Activated CD8-positive, alpha-beta memory T cell treated with anti-CD3 and anti-CD28 coated beads, Interleukin-2, amount 50 U/mL, for 4 hours (primary cell): Measurements from ENCODE around the gene SLMAP.
A peak's percentile ranks its signal among the peaks of the same experiment; 100 is the strongest.
"Not testable (repeated sequence)": the region's sequence is repeated elsewhere in the genome, so short reads cannot be mapped to it uniquely, and the experiment has no call there.

Source experiments
- DNase-seq: peaks from one replicate; pipeline ENCODE4 v3.0.0-alpha.2; 2020

SLMAP gene

GRCh38 chr3:57794951-57795350 is 38.8 kb downstream of the SLMAP start:
- DNase-seq: no peak

DNA sequence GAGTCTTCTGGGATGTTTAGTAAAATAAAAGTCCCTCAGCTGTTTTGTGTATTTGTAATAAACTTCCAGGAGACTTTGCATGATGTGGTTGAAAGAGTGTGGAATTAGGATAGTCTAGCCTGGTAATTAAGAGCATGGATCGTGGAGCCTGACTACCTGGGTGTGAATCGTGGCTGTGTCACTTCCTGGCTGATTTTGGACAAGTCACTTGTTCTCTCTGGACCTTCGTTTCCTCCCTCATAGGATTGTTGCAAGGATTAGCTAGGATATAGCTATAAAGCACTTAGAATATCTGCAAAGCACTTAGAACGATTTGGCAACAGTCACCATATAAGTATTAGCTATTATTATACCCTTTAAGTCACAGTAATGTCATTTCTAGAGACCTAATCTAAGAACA is 40.2 kb downstream of the SLMAP start:
- DNase-seq: no peak

DNA sequence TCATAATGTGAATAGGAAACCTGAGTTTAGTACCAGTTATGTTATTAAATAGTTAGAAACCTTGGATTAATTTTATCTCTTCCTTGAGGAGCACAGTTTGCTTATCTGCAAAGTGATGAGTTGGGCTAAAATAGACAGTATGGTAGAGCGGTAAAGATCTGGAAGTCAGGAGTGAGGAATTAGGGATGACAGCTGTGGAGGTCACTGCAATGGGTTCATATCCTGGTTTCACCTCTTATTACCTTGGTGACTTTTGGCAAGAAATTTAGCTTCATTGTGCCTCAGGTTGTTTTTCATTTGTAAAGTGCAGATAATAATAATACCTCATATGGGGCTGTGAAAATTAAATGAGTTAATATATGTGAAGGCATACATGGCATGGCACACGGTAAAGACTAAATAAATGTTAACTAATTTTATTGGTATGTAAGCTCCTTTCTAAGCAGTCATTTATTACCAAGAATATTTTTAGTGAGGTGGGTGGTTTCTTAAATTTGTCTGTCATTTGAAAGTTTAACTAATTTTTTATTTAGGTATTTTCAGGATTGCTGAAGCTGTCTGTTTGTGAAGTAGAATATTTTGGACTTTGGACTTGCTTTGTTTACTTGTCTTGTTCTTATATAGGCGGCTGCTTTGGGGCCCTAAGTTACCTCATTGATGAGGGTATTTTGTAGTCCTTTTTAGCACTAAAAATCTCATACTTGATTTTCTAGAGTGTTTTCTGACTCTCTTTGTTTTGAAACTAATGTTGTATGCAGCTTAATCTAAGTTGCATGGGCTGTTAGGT is 41.8 kb downstream of the SLMAP start:
- DNase-seq: no peak

- no peak for DNase-seq
Observed at GRCh38 chr3:57803647-57804081, 47.6 kb downstream of the SLMAP start.

DNA sequence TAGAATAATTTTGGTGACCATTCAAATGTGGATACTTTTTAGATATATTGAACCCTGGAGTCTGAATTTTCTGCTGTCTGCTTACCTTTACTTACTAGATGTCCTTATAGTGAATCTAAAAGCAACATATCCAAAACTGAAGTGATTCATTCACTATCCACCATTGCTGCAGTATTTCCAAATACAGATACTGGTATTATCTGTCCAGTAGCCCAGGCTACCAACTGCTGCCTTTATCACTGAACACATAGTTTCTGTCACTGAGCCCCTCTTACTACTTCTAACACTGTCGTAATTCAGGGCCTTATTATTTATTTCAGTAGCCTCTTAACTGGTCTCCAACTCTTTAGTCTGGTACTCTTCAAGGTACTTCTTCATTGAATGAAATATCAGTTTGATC is 49.2 kb downstream of the SLMAP start:
- no peak for DNase-seq

DNA sequence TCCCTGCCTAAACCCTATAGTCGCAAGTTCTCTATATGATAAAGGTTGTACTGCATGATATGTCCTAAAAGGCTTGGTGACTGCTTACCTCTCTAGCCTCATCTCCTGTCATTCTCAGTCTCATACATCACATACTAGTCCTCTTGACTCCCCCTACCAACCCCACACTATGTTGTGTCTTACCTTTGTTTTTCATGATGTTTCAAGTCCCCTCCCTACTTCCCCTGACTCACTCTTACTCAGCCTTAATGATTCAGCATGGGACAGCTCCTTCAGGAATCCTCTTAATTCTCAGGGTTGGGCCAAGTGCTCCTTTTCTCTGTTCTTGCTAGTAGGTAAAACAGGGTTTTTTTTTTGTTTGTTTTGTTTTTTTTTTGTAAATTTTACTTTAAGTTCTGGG is 49.6 kb downstream of the SLMAP start:
- no peak for DNase-seq

DNA sequence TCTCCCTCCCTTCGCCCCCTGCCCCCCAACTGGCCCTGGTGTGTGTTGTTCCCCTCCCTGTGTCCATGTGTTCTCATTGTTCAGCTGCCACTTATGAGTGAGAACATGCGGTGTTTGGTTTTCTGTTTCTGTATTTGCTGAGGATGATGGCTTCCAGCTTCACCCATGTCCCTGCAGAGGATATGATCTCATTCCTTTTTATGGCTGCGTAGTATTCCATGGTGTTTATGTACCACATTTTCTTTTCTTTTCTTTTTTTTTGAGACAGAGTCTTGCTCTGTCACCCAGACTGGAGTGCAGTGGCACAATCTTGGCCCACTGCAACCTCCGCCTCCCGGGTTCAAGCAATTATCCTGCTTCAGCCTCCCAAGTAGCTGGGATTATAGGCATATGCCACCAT is 50.1 kb downstream of the SLMAP start:
- not testable (repeated sequence) for DNase-seq

GRCh38 chr3:57808961-57809608 is 53.0 kb downstream of the SLMAP start:
- no peak for DNase-seq

DNA sequence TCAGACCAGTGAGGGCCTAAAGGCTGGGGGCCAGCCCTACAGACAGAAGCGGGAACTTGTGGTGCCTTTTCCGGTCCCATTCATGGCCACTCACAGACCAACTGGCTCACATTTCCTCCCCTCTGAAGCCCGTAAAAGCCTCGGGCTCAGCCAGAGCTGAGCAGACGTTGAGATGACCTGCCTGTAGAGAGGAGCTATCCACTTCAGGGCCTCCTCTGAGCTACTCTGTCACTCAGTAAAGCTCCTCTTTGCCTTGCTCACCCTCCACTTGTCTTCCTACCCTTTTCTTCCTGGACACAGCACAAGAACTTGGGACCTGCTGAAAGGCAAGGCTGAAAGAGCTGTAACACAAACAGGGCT is 53.5 kb downstream of the SLMAP start:
- DNase-seq: no peak

DNA sequence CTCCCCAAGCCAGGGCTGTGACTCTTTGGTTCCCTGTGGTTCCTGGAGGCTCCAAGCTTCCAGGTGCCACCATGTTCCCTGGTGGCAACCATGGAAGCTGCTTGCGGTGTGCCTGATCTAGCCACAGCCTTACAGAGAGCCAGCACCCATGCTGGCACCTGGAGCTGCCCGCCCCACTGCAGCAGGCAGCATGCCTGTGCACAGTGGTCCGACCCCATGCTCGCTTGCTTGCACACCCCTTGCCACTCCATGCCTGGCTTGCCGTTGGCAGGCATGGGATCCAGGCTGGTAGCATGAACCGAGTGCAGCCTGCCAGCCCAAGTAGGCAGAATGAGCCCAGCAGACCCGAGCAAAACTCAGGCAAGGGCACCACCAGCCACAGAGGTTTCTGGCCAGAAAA is 53.9 kb downstream of the SLMAP start:
- DNase-seq: no peak

GRCh38 chr3:57810471-57811137 is 54.5 kb downstream of the SLMAP start:
- DNase-seq: no peak

GRCh38 chr3:57815036-57815435 is 58.9 kb downstream of the SLMAP start:
- peak; percentile 37 for DNase-seq

GRCh38 chr3:57816471-57817095 is 60.5 kb downstream of the SLMAP start:
- DNase-seq: no peak

GRCh38 chr3:57818772-57819171 is 62.7 kb downstream of the SLMAP start:
- no peak for DNase-seq

- no peak for DNase-seq
Observed at GRCh38 chr3:57820479-57820878, 64.4 kb downstream of the SLMAP start.

- DNase-seq: no peak
Observed at GRCh38 chr3:57821765-57822164, 65.7 kb downstream of the SLMAP start.

GRCh38 chr3:57822686-57823085 is 66.6 kb downstream of the SLMAP start:
- DNase-seq: no peak

DNA sequence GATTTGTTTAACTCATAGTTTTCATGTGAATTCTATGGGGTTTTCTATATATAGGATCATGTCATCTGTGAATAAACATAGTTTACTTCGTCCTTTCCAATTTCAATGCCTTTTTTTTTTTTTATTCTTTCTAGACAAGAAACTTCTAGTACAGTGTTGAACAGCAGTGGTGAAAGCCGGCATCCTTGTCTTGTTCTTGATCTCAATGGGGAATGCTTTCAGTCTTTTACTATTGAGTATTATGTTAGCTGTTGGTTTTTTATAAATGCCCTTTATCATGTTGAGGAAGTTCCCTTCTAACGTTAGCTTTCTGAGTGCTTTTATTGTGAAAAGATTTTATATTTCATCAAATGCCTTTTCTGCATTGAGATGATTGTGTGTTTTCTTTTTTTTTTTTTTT is 69.0 kb downstream of the SLMAP start:
- DNase-seq: no peak

GRCh38 chr3:57826245-57826951 is 70.3 kb downstream of the SLMAP start:
- DNase-seq: no peak

DNA sequence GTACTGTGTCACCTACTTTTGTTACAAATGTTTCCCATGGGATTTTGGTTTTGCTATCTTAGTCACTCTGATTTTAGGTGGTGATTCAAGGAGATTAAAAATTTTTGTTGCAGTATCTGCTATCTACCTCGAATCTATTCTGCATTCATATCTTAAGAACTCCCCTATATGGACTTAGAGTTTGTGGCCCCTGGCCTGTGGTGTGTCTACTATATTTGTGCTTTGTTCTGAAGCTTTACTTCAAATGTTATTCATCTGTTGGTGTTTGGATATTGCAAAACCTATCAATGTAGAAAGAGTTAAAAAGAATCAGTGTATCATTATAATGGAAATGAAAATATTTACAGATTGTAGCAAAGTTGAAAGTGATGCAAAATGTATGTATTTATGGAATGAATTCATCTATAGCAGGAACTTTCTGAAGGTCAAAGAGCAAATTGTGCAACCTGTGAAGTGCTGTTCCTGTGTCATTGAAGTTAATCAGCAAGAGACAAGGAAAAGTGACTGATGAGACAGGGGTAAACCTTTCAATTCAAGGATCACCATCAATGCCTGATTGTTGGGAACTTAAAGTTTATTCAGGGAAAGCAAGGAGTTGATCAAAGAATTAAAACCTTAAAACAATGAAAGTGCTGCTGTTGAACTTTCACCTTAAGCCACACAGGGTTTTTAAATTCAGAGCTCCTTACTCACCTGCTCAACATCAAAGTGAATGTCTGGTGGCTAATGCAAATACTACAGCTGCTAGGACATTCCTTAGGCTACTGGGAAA is 71.0 kb downstream of the SLMAP start:
- DNase-seq: no peak

GRCh38 chr3:57827757-57828156 is 71.6 kb downstream of the SLMAP start:
- no peak for DNase-seq

- no peak for DNase-seq
Observed at GRCh38 chr3:57832486-57832885, 76.4 kb downstream of the SLMAP start.
